Choroid plexus epithelial cell (primary cell): ENCODE measurements around the gene LYPD3.

ENCODE experiments used
- DNase-seq: peaks from one replicate; pipeline ENCODE4 v3.0.0-alpha.2; 2010; ENCODE audit warnings: low read depth
- H3K4me3 ChIP-seq: 2 replicates; pipeline ENCODE4 v1.5.1; 2011; ENCODE audit warnings: low read depth, mild to moderate bottlenecking, control low read depth, low read length, moderate library complexity
- CTCF ChIP-seq: conservative IDR thresholded peaks from 2 replicates; pipeline ENCODE4 v1.5.1; 2011; ENCODE audit warnings: low read depth, mild to moderate bottlenecking, control low read depth, inconsistent platforms, low read length, moderate library complexity

Gene LYPD3

GRCh38 chr19:43498233-43498842, 32.9 kb upstream of the LYPD3 start:
- no peak overlapping the region for H3K4me3 ChIP-seq
- DNase-seq, result no peak

GRCh38 chr19:43496960-43497359, 31.6 kb upstream of the LYPD3 start:
- no peak for DNase-seq
- no peak for TF ChIP-seq CTCF
- H3K4me3 ChIP-seq, result no peak overlapping the region

More at GRCh38 chr19:43498233-43498842, 32.9 kb upstream of the LYPD3 start:
- TF ChIP-seq CTCF, result no peak

- H3K4me3 ChIP-seq, result no peak overlapping the region
- no peak for DNase-seq
- no peak for TF ChIP-seq CTCF
Measured at GRCh38 chr19:43495082-43495481, 29.7 kb upstream of the LYPD3 start.

GRCh38 chr19:43490759-43491158, 25.4 kb upstream of the LYPD3 start:
- DNase-seq, result no peak
- no peak for TF ChIP-seq CTCF
- no peak overlapping the region for H3K4me3 ChIP-seq

- no peak overlapping the region for H3K4me3 ChIP-seq
- DNase-seq, result no peak
- no peak for TF ChIP-seq CTCF
Measured at GRCh38 chr19:43489979-43490599, 24.7 kb upstream of the LYPD3 start.

GRCh38 chr19:43489310-43489709, 23.9 kb upstream of the LYPD3 start:
- TF ChIP-seq CTCF, result no peak
- DNase-seq, result peak; percentile 40
- H3K4me3 ChIP-seq, result no peak overlapping the region

- no peak for TF ChIP-seq CTCF
- no peak overlapping the region for H3K4me3 ChIP-seq
- no peak for DNase-seq
Measured at GRCh38 chr19:43488179-43488578, 22.8 kb upstream of the LYPD3 start.
